ENCODE data around the gene METTL1. TPM values are rescaled to one million over a fixed set of nuclear protein-coding genes. Genes with fewer than 3 reads are reported as not detected.

METTL1 gene
- total RNA-seq, 1 donor from 2014 or later: 37.8 TPM

DNA sequence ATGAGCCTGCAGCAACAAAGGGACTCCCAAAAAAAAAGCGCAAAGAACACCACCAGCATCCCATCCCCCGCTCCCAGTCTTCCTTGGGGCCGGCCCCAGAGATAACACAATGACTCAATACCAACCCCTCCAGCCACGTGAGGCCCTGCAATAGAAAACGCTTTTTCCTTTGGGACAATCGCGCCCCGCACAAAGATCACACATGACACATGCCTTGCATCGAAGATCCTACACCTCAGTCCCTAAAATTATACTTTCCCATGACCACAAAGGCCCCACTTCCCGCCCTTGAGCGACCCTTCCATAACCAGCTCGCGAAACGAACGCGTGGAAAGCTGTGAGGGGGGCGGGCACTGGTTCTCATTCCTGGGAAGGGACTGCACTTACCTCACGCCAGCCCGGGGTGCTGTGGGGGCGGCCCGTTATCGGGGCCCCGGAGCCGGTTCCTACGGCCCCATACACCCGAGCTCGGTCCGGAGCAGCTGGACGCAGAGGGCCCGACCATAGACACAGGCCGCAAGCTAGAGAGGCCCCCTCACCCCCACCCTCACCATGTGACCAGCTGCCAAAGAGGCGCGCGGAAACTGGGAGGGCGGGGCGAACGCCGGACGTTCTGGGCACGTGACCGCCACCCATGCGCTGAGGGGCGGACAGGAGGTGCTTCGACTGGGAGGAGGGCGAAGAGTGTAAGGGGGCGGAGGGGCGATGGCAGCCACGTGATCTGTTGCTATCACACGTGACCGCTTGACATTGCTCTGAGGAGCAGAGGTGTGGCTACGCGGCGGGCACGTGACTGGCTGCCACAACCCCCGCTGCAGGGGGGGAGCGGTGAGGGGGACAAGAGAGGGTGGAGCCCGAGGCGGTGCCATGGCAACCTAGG is 19.9 kb downstream of the METTL1 start, which contains the start of gene CDK4:
TSS of gene CDK4 (minus strand) at position 523 of the 880 bp plus-strand sequence. CDS start 593 bp downstream, outside the sequence.
- no peak for TF ChIP-seq CTCF (conservative IDR thresholded peaks at IDR 0.05)
- Mint-ChIP-seq H3K36me3 (ENCODE audit: low read depth) (peaks cover 25% of the 10 kb centered on the region), H3K9me3 (no peaks in the 10 kb centered on the region), H3K4me3 (peak within 1 kb of the TSS; percentile 98), H3K4me1 (peaks cover 53% of the 10 kb centered on the region), H3K27me3 (ENCODE audit: low read depth) (peaks cover 40% of the 10 kb centered on the region), H3K27ac (ENCODE audit: unreplicated experiment) (peak within 1 kb of the TSS; percentile 100)
- peak; percentile 98 for DNase-seq (ENCODE audit: low read depth, low spot score)

- Mint-ChIP-seq H3K9me3 (no peaks in the 10 kb centered on the region), H3K27ac (ENCODE audit: unreplicated experiment) (peak overlapping the region; percentile 100), H3K36me3 (ENCODE audit: low read depth) (peaks cover 26% of the 10 kb centered on the region), H3K4me1 (peaks cover 50% of the 10 kb centered on the region), H3K4me3 (peak overlapping the region; percentile 98), H3K27me3 (ENCODE audit: low read depth) (peaks cover 34% of the 10 kb centered on the region)
- DNase-seq (ENCODE audit: low read depth, low spot score): no peak
- no peak for TF ChIP-seq CTCF (conservative IDR thresholded peaks at IDR 0.05)
Measured at GRCh38 chr12:57751432-57751787, 20.5 kb downstream of the METTL1 start.

DNA sequence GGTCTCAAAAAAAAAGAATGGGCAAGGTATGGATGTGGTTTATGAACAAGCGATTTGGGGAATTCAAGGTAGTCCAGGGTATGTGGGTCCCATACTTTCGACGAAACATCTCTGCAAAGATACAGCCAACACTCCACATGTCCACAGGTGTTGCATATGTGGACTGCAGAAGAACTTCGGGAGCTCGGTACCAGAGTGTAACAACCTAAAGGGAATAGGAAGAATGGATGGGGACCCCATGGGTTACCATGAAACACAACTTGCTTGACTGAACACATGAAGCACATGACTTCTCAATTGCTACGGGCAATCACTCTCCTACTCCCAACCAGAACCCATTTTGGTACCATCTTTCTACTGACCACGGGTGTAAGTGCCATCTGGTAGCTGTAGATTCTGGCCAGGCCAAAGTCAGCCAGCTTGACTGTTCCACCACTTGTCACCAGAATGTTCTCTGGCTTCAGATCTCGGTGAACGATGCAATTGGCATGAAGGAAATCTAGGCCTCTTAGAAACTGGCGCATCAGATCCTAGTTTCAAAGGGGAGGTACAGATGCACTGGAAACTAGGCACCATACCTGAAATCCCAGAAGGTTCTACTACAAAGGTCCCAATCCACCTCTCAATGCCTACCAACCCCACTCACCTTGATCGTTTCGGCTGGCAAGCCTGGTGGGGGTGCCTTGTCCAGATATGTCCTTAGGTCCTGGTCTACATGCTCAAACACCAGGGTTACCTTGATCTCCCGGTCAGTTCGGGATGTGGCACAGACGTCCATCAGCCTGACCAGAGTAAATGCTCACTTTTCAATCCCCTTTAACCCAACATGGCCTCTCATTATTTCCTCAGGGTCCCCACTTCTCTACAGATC is 21.1 kb downstream of the METTL1 start:
- no peak for DNase-seq (ENCODE audit: low read depth, low spot score)
- Mint-ChIP-seq H3K27ac (ENCODE audit: unreplicated experiment) (peak overlapping the region; percentile 100), H3K9me3 (no peaks in the 10 kb centered on the region), H3K4me1 (peaks cover 51% of the 10 kb centered on the region), H3K4me3 (peak overlapping the region; percentile 98), H3K36me3 (ENCODE audit: low read depth) (peaks cover 28% of the 10 kb centered on the region), H3K27me3 (ENCODE audit: low read depth) (peaks cover 28% of the 10 kb centered on the region)
- no peak for TF ChIP-seq CTCF (conservative IDR thresholded peaks at IDR 0.05)

GRCh38 chr12:57749061-57749460 is 22.8 kb downstream of the METTL1 start:
- no peak for TF ChIP-seq CTCF (conservative IDR thresholded peaks at IDR 0.05)
- Mint-ChIP-seq H3K4me3 (peak overlapping the region; percentile 48), H3K36me3 (ENCODE audit: low read depth) (peaks cover 30% of the 10 kb centered on the region), H3K27me3 (ENCODE audit: low read depth) (peaks cover 34% of the 10 kb centered on the region), H3K9me3 (no peaks in the 10 kb centered on the region), H3K27ac (ENCODE audit: unreplicated experiment) (no peak overlapping the region), H3K4me1 (peaks cover 58% of the 10 kb centered on the region)
- DNase-seq (ENCODE audit: low read depth, low spot score): no peak

DNA sequence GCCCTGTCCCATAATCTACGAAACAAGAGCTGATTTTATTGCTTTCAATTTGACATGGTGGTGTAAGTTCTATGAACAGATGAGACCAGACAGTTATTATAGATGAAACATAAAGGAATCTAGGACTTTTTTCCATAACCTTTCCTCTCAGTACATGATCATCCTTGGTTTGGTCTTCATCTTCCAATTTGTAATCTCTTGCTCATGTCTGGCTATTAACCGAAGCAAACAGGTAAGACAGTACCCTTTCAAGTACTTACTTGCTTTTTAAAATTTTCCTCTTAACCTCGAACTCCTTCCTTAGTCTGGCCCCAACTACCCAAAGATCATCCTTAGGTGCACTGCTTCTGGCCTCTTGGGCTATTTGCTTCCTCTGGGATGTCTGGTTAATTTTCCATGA is 25.9 kb downstream of the METTL1 start:
- Mint-ChIP-seq H3K9me3 (no peaks in the 10 kb centered on the region), H3K36me3 (ENCODE audit: low read depth) (peaks cover 22% of the 10 kb centered on the region), H3K4me1 (peaks cover 32% of the 10 kb centered on the region), H3K4me3 (peak overlapping the region; percentile 95), H3K27me3 (ENCODE audit: low read depth) (peaks cover 40% of the 10 kb centered on the region), H3K27ac (ENCODE audit: unreplicated experiment) (no peak overlapping the region)
- DNase-seq (ENCODE audit: low read depth, low spot score): no peak
- no peak for TF ChIP-seq CTCF (conservative IDR thresholded peaks at IDR 0.05)
